COLO668 (cell line): ENCODE results near the gene GKAP1.
"Not testable (repeated sequence)": the region's sequence is repeated elsewhere in the genome, so short reads cannot be mapped to it uniquely, and the experiment has no call there.

ENCODE experiments used
- DNase-seq: peaks from one replicate; lab custom pipeline; 2025; ENCODE audit not compliant: unreplicated experiment; lab: John Stamatoyannopoulos, UW

Gene GKAP1

DNA sequence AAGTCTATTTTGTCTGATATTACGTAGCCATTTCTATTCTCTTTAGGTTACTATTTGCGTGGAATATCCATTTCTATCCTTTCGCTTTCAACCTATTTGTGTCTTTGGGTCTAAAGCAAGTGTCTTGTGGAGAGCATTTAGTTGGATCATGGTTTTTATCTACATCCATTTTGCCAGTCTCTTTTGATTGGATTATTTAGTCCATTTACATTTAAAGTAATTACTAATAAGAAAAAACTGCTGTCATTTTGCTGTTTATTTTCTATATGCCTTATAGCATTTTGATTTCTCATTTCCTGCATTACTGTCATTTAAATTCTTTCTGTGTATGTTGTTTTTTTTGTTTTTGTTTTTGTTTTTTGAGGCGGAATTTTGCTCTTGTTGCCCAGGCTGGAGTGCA is 83.8 kb downstream of the GKAP1 start:
- no peak for DNase-seq

DNA sequence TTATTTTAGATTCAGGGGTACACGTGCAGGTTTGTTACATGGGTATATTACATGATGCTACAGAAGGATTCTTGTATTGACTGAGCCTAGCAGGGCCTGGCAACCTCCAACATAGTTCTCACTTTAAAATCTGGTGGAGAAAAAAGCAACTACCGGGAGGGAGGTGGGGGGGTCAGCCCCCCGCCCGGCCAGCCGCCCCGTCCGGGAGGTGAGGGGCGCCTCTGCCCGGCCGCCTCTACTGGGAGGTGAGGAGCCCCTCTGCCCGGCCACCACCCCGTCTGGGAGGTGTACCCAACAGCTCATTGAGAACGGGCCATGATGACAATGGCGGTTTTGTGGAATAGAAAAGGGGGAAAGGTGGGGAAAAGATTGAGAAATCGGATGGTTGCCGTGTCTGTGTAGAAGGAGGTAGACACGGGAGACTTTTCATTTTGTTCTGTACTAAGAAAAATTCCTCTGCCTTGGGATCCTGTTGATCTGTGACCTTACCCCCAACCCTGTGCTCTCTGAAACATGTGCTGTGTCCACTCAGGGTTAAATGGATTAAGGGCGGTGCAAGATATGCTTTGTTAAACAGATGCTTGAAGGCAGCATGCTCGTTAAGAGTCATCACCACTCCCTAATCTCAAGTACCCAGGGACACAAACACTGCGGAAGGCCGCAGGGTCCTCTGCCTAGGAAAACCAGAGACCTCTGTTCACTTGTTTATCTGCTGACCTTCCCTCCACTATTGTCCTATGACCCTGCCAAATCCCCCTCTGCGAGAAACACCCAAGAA is 88.8 kb downstream of the GKAP1 start:
- DNase-seq, result not testable (repeated sequence)

DNA sequence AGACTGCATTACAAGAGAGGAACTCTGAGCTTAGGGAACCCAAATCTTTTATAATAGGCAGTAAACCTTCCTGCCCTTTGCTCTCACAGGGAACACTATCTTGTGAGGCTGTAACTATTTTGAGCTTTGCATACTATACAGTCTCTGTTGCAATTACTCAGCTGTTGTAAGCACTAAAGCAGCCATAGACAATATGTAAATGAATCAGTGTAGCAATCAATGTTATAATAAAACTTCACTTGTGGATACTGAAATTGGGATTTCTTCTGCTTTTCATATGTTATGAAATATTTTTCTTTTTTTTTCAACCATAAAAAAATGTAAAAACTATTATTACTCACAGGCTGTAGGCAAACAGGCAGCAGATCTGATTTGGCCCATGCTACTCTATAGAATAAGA is 93.1 kb downstream of the GKAP1 start:
- no peak for DNase-seq

DNA sequence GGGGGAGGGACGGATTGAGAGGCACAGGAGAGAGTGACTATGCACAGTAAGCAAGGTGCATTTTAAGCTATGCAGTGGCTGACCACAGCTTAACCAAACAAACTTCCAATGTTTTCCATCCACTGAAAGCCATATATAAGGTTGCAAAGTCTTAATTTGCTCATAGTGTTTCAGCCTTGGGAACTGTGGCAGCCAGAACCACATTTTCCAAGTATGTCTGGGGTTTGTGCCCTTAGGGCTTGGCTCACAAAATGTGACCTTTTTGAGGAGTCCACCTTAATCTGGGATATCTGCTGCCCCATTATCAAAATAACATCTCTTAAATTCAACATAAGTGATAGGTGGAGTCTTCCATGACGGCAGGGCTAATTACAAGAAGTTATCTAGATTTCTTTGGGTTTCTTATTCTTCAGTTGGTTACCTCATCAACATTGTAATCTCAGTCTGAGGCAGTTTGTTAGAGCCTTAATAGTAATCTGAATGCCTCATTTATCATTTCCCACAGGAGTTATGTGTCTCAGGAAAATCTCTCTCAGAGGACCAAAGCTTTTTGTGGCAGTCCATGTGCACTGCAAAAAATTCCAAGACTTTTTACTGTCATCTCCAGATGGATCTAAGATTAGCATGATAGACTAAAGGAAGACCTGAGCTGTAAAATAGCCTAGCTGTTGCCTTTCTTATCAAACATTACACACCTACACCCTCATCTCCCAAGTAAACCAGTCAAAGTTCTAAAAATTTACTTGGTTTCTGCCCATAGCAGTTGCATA is 94.7 kb downstream of the GKAP1 start:
- DNase-seq, result no peak

- no peak for DNase-seq
Observed at GRCh38 chr9:83721509-83721908, 96.1 kb downstream of the GKAP1 start.

GRCh38 chr9:83715794-83716193 is 101.8 kb downstream of the GKAP1 start:
- no peak for DNase-seq

DNA sequence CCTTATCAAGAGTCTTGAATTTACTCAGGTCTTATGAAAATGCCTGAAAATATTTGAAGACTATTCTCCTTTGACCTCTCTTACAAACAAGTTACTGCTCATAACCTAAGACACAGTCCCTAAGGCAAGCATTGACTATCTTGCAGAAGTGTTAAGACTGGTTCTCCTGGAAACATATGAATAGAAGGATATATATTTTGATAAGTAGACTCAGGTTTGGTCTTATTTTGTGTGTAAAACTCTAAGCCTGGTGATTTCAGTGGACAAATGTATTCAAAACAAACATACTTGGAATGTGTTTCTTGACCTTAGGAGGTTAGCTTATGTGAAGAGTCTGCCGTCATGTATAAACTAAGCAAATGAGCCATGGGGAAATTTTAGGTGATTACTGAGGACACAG is 102.3 kb downstream of the GKAP1 start:
- no peak for DNase-seq

GRCh38 chr9:83714329-83714728 is 103.2 kb downstream of the GKAP1 start:
- no peak for DNase-seq

GRCh38 chr9:83708515-83709158 is 108.9 kb downstream of the GKAP1 start:
- DNase-seq, result peak; percentile 67

DNA sequence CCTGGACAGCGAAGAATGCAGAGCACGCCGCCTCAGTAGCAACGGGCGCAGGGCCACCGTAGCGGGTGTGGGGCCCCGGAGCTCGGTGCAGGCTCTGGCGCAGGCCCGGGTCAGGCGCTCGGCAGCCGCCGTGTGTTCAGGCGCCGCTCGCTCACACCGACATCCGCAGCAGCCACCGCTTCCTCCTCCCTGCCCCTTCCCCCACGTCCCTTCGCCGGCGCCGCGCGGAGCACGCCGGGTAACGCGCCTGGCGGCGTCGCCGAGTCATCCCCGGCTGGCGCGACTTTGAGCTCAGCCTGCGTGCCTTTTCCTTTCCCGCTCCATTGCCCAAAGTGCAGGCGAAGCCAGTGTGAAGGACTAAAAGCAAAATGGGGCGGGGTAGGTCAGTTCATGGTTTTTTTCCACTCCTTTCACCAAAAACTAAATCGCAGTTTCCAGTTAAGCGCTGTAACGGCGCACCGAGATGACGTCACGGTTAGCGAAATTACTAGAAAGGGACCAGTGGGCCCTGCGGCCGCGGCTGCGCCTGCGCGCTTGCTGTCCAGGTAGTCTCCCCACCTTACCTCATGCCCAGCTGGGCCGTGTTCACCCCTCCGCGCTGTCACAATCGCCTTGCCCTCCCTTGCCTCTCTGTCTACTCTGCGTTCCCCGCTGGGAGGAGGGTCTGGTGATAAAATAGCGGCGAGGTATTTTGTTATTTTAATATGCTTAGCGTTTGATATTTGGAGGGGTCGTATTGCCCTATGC is 109.6 kb downstream of the GKAP1 start, which contains the start of gene UBQLN1:
Gene UBQLN1, minus strand, starts transcription at position 191 of the 747 bp plus-strand sequence. CDS start 279 bp downstream, outside the sequence.
- peak; percentile 96 for DNase-seq

GRCh38 chr9:83707518-83707767 is 110.1 kb downstream of the GKAP1 start:
- peak; percentile 80 for DNase-seq

DNA sequence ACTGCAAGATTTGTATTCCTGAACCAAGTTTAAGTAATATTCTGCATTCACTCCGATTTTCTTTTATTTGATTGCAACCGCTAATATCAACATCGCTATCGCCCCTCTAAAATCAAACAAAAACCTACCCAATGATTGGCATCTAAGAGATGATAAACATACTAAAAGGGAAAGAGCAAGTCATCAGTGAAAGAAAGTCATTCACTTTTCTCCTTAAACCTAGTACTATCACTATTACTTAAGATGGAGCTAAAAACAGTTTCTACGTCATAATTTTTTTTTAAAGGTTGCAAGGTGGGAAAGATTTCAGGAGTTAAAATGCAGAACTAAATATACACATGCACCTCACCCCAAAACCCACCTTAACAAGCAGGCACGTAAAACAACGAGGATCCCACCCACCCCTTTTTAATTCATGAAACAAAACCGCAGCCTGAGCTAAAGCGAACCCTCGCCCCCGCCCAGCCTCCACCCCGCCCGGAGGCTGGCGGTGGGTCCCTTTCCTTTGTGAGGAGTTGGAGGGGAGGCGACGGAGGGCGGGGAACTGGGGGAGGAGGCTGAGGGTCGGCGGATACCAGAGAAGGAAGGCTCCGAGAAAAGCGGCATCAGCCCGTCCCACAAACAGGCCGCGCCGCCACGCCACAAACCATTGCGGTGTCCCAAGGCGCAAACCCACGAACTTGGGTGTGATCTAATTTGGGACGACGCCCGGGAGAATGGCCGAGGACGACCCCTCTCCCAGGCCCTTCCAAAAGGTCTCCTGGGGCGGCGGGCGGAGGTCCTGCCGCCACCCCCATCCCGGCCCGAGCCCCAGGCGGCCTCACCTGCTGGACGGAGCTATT is 110.7 kb downstream of the GKAP1 start:
- peak; percentile 37 for DNase-seq

- not testable (repeated sequence) for DNase-seq
Observed at GRCh38 chr9:83705219-83705651, 112.3 kb downstream of the GKAP1 start.

DNA sequence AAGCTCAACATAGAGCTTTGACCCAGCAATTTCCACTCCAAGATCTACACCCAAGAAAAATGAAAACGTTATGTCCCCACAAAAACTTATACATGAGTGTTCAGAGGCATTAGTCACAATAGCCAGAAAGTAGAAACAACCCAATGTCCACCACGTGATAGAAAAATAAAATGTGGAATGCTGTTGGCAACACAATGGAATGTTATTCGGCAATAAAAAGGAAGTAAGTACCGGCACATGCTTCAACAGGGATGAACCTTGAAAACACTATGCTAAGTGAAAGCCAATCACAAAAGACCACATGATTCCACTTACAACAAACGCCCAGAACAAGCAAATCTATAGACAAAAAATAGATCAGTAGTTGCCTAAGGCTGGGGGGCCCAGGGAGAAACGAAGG is 115.8 kb downstream of the GKAP1 start:
- DNase-seq, result no peak

GRCh38 chr9:83701286-83701685 is 116.3 kb downstream of the GKAP1 start:
- DNase-seq, result no peak

- DNase-seq, result no peak
Observed at GRCh38 chr9:83699615-83700014, 118.0 kb downstream of the GKAP1 start.

GRCh38 chr9:83698976-83699585 is 118.5 kb downstream of the GKAP1 start:
- no peak for DNase-seq

GRCh38 chr9:83691492-83691891 is 126.1 kb downstream of the GKAP1 start:
- DNase-seq, result no peak
